Measurements from ENCODE around the gene COL5A1.

The COL5A1 gene

DNA sequence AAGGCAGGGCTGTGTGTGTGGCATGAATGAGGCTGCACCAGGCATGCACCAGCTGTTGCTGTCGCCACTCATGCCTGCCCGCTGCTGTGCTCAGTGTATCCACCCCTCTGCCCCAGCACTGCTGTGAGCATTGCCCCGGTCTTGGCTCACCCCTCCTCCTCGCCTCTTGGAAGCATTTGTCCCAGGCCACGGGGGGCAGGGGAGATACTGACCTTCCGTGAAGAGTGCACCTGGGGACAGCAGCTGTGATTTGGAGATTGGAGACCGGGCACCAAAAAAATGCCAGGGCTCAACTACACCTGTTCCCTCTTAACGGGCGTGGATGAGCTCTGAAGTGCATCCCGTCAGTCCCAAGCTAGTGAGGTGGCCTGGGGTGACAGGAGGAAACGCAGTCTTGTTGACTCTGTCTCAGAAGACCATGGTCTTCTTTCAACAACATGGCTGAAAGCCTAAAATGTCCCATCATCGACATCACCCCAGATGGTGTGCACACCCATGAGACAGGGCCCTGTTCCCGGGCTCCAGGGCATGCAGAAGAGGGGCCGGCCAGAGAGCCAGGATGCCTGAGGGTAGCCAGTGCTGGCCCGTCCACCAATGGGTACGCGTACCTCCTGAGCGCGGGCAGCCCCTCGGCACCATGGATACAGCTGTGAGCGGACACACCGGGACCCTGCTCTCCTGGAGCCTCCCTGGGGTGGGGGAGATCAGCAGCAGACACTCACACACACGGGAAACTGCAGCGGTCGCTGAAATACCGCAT lies 115.8 kb downstream of the COL5A1 start:
- Histone ChIP-seq H3K79me2 (ENCODE audit: low read length) (no peaks in the 10 kb centered on the region), H3K9me3 (ENCODE audit: insufficient read depth, low read length) (no peaks in the 10 kb centered on the region), H4K20me1 (ENCODE audit: insufficient read depth, low read length) (no peaks in the 10 kb centered on the region), H3K9ac (ENCODE audit: low read length) (no peak overlapping the region), H3K4me2 (ENCODE audit: low read length) (no peak overlapping the region), H2AFZ (ENCODE audit: low read depth, low read length) (no peak overlapping the region), H3K4me3 (ENCODE audit: low read length) (no peak overlapping the region), H3K27ac (ENCODE audit: low read length) (no peak overlapping the region), H3K4me1 (ENCODE audit: low read length) (no peaks in the 10 kb centered on the region), H3K36me3 (replicated peaks; ENCODE audit: low read depth, low read length) (no peaks in the 10 kb centered on the region), H3K27me3 (ENCODE audit: low read depth, low read length) (no peaks in the 10 kb centered on the region)
- TF ChIP-seq CTCF (IDR thresholded peaks at IDR 0.05; ENCODE audit: low read depth, low read length) = no peak
- no peak for TF ChIP-seq EZH2phosphoT487 (IDR thresholded peaks at IDR 0.05; ENCODE audit: low read depth)

DNA sequence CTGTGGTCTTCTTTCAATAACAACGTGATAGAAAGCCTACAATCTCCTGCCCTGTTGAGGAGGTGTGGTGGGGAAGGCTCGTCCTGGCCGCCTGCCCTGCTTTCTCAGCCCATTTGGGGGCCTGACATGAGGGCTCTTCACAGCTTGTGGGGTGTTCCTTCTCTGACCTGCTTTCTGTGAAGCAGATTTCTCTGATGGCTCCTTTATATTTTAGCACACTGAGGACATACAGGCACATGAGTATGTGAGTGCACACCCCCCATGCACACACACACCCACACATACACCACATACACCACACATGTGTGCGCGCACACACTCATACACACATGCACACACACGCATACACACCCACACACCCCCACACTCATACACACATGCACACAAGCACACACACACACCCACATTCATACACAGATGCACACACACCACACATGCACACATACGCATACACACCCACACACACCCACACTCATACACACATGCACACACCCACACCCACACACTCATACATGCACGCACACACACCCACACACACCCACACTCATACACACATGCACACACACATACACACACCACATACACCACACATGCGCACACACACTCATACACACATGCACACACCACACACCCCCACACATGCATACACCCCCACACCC lies 117.5 kb downstream of the COL5A1 start:
- no peaks in the 10 kb centered on the region for H3K27me3 ChIP-seq (ENCODE audit: low read depth, low read length)
- H3K4me3 ChIP-seq (ENCODE audit: low read length) = no peak overlapping the region
- TF ChIP-seq CTCF (IDR thresholded peaks at IDR 0.05; ENCODE audit: low read depth, low read length) (no peak), EZH2phosphoT487 (IDR thresholded peaks at IDR 0.05; ENCODE audit: low read depth) (no peak)
- H3K79me2 ChIP-seq (ENCODE audit: low read length) = no peaks in the 10 kb centered on the region
- H2AFZ ChIP-seq (ENCODE audit: low read depth, low read length) = no peak overlapping the region
- no peaks in the 10 kb centered on the region for H3K36me3 ChIP-seq (replicated peaks; ENCODE audit: low read depth, low read length)
- no peaks in the 10 kb centered on the region for H3K4me1 ChIP-seq (ENCODE audit: low read length)
- no peak overlapping the region for H3K27ac ChIP-seq (ENCODE audit: low read length)
- no peak overlapping the region for H3K9ac ChIP-seq (ENCODE audit: low read length)
- no peaks in the 10 kb centered on the region for H3K9me3 ChIP-seq (ENCODE audit: insufficient read depth, low read length)
- H3K4me2 ChIP-seq (ENCODE audit: low read length) = no peak overlapping the region
- H4K20me1 ChIP-seq (ENCODE audit: insufficient read depth, low read length) = no peaks in the 10 kb centered on the region

GRCh38 chr9:134759913-134760312 lies 118.3 kb downstream of the COL5A1 start:
- Histone ChIP-seq H3K4me3 (ENCODE audit: low read length) (no peak overlapping the region), H4K20me1 (ENCODE audit: insufficient read depth, low read length) (no peaks in the 10 kb centered on the region), H3K79me2 (ENCODE audit: low read length) (no peaks in the 10 kb centered on the region), H3K36me3 (replicated peaks; ENCODE audit: low read depth, low read length) (no peaks in the 10 kb centered on the region), H3K4me2 (ENCODE audit: low read length) (no peak overlapping the region), H3K9me3 (ENCODE audit: insufficient read depth, low read length) (no peaks in the 10 kb centered on the region), H3K27me3 (ENCODE audit: low read depth, low read length) (no peaks in the 10 kb centered on the region), H3K4me1 (ENCODE audit: low read length) (no peaks in the 10 kb centered on the region), H3K27ac (ENCODE audit: low read length) (no peak overlapping the region), H3K9ac (ENCODE audit: low read length) (no peak overlapping the region), H2AFZ (ENCODE audit: low read depth, low read length) (no peak overlapping the region)
- no peak for TF ChIP-seq EZH2phosphoT487 (IDR thresholded peaks at IDR 0.05; ENCODE audit: low read depth)
- TF ChIP-seq CTCF (IDR thresholded peaks at IDR 0.05; ENCODE audit: low read depth, low read length) = no peak

GRCh38 chr9:134760750-134761420 lies 119.3 kb downstream of the COL5A1 start:
- Histone ChIP-seq H3K36me3 (replicated peaks; ENCODE audit: low read depth, low read length) (no peaks in the 10 kb centered on the region), H3K4me2 (ENCODE audit: low read length) (no peak overlapping the region), H3K79me2 (ENCODE audit: low read length) (no peaks in the 10 kb centered on the region), H3K27ac (ENCODE audit: low read length) (no peak overlapping the region), H3K27me3 (ENCODE audit: low read depth, low read length) (no peaks in the 10 kb centered on the region), H4K20me1 (ENCODE audit: insufficient read depth, low read length) (no peaks in the 10 kb centered on the region), H3K9ac (ENCODE audit: low read length) (no peak overlapping the region), H3K4me1 (ENCODE audit: low read length) (no peaks in the 10 kb centered on the region), H3K4me3 (ENCODE audit: low read length) (no peak overlapping the region), H3K9me3 (ENCODE audit: insufficient read depth, low read length) (no peaks in the 10 kb centered on the region), H2AFZ (ENCODE audit: low read depth, low read length) (no peak overlapping the region)
- TF ChIP-seq CTCF (IDR thresholded peaks at IDR 0.05; ENCODE audit: low read depth, low read length) = no peak
- TF ChIP-seq EZH2phosphoT487 (IDR thresholded peaks at IDR 0.05; ENCODE audit: low read depth) = no peak
